LHCN-M2 (cell line): ENCODE data around the gene SPDYE16. TPM values are rescaled to one million over a fixed set of nuclear protein-coding genes. Genes with fewer than 3 reads are reported as not detected.
"Not testable (repeated sequence)": the region's sequence is repeated elsewhere in the genome, so short reads cannot be mapped to it uniquely, and the experiment has no call there.

Source experiments
- DNase-seq: peaks from one replicate; pipeline ENCODE4 v3.0.0-alpha.2; 2012; ENCODE audit warnings: low read depth
- polyA plus RNA-seq: library from polyadenylated mRNA; unstranded; fragments of >200 nt; gene quantifications from one replicate; pipeline ENCODE4 v1.2.1, GENCODE V29; 2012; ENCODE audit warnings: missing spikeins
- total RNA-seq: library from RNA; depleted of rRNA; stranded (reverse); fragments of >200 nt; gene quantifications from 2 replicates; pipeline ENCODE4 v1.2.3, GENCODE V29; 2014; rRNA removed

The SPDYE16 gene, protein sequence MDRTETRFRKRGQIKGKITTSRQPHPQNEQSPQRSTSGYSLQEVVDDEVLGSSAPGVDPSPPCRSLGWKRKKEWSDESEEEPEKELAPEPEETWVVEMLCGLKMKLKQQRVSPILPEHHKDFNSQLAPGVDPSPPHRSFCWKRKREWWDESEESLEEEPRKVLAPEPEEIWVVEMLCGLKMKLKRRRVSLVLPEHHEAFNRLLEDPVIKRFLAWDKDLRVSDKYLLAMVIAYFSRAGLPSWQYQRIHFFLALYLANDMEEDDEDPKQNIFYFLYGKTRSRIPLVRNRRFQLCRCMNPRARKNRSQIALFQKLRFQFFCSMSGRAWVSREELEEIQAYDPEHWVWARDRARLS
- not detected in 2 replicates for total RNA-seq
- 0.19 TPM for polyA plus RNA-seq

DNA sequence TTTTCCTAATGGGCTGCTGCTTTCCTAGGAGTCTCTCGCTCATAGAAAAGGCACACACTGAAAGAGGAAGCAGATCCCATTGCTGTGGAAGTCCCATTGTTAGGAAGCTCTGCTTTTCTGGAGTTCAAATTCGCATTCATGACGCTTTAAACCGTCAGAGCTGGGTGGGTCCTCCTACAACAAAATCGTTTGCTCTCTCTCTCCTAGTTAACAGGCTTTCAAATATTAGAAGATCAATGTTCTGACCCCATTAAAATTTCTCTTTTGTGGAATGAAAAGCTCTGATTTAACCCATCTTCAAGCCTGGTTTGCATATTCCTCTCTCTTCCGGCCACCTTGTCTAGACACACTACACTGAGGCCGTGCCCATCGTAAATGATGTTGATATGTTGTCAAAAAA, at the start of gene SPDYE16:
Gene SPDYE16, minus strand, starts transcription at position 101 of the 400 bp plus-strand sequence. CDS start 1,838 bp downstream, outside the sequence.
- DNase-seq = not testable (repeated sequence)

DNA sequence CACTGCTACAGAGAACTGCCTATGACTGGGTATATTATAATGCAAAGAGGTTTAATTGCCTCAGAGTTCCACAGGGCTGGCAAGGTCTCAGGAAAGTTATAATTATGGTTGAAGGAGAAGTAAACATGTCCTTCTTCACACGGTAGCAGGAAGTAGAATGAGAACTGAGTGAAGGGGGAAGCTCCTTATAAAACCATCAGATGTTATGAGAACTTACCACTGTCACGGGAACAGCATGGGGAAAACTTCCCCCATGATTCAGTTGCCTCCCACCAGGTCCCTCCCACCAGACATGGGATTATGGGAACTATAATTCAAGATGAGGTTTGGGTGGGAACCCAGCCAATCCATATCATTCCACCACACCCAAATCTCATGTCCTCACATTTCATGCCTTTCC, 49.6 kb upstream of the SPDYE16 start:
- DNase-seq = not testable (repeated sequence)

DNA sequence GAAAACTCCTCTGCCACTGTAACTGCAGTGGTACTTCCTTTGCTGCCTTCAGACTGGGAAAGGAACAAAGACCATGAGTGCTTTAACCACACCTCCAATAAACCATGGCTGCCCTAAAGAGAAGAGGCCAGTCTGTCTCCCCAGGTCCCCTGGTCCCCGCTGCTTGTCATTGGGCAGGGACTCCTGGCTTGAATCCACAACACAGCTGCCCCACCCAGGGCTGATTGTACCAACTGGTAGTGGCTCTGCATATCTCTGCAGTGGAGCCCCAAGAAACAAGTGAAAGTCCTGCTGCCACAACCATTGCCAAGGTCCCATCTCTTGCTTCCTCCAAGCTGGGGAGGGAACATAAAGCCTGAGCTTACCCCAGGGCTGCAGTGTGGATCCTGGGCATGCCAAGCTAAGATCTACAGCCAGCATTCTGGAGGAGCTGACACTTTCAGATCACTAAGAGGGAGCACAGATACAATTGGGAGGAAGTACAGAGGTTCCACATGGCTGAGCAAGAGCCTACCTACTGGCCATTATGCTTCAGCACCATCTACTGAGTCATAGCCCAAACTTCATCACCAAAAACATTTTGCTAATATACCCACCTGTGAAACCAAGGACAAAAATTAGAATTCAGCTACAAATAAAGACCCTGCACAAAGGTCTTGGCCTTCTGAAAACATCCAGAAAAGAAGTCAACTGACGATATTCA, 48.7 kb upstream of the SPDYE16 start:
- not testable (repeated sequence) for DNase-seq

DNA sequence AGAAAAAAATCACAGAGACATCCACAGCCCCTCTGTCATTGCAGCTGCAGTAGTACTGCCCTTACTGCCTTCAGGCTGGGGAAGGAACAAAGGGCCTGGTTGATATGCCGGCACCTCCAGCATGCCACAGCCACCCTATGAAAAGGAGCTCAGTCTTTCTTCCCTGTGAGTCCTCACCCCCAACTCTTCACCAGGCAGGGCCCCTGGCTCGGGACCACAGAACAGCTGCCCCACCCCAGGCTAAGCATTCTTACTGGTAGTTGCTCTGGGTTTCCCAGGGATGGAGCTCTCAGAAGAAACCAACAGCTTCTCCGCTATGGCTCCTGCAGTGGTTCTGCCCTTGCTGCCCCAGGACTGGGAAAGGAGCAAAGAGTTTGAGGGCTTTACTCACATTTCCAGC, 47.9 kb upstream of the SPDYE16 start:
- not testable (repeated sequence) for DNase-seq

DNA sequence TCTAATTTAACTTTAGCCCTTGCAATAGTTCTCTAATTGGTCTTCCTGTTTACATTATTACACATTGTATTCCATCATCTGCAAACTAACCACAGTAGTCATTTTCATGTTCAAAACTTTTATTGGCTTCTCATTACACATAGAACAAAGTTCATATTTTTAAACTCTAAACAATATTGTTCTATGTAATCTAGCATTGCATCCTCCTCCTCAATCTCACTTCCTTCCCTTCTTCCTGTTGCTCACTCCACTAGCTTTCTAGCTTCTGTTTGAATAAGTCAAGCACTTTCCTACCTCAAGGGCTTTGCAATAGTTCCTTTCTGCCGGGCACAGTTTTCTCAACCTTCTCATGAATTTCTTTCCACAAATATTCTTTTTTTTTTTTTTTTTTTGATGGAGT, 45.5 kb upstream of the SPDYE16 start:
- DNase-seq = not testable (repeated sequence)

DNA sequence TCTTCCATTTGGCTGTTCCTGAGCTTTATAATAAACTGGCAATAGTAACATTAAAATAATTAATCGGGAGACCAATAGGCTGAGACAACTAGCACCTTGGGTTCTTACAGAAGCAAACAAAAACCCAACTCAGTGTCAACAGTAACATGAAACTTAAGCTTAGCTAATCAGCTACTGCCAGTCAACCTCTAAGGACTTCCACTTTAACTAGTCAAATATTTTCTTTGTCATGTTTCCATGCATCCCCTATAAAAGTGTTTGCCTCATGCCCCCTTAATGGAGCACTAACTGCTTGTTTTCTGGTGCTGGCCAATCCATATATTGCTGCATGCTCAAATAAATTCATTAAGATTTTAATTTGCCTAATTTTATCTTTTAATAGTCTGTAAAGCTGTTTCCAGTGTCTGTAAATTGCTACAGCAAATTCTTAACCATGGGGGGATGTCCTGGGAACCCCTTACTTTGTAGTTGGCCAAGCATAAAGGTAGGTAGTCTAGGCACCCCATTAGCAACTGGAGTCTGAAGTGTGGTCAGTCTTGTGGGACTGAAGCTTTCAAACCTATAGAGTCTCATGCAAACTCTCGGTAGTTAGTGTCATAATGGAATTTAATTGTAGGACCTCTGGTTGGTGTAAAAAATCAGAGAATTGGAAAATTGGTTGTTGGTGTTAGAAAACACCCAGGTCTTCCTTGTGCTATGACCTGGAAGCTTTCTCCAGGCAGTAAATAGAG, 43.7 kb upstream of the SPDYE16 start:
- not testable (repeated sequence) for DNase-seq

DNA sequence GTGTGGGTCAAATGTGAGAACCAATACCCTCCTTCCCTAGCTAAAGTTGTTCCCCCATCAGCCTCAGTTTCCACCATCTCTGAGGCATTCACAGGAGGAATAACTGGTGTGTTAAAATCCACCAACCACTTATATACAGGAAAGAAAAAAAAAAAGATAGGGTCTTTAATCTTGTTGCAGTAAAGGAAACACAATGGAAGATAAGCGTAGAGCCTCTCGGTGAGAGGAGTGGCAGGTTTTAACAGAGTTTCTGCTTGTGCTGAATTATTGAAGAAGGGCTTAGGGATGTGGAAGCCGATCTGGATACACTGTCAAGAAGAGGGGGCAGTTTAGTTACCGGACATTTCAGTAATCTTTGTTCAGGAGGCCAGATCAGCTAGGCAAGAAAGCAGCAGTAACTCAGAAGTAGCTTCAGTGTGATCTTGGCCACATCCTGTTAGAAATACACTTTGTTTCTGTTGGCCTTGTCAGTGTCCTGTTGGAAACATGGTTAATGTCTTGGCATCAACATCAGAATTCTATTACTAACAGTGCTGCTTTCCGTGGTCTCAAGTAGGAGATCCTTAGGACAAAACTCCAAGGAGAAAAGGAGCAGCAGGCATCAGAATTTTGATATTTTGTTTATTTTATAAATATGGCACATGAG, 40.7 kb upstream of the SPDYE16 start:
- DNase-seq = peak; percentile 66

DNA sequence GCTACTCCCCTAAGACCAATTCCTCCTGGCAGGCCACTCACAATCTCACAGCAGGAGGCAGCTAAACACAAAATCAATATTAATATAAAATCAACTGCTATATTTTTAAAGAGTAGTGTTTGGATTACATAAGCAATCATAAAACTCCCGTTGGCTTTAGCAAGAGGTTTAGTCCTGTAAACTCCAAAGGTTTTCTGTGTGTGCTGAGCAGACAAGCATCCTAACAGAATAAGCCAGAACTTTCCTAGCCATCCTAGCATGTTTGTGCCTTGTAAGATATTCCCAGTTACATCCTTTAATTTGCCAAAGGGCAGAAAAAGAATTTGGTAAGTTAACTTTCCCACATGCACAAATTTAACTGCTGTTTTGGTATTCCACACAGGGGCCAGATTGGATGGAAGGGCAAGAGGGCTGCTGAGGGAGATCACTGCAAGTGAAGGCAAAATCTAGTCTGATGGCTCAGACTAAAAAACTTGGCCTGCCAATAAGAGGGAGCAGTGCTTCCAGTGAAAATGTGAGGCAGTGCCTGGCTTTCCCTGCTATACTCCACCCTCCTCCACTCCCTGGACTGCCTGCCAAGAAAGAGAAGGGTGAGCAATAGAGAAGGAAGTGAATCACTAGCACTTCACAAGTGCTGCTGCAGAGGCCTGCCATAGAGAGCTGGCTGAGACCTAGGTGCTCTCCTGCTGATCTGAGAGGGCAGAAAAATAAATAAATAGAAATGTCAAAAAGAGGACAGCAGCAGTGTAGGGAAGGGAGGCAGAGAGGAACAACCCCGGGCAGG, 39.9 kb upstream of the SPDYE16 start:
- DNase-seq = peak; percentile 85

DNA sequence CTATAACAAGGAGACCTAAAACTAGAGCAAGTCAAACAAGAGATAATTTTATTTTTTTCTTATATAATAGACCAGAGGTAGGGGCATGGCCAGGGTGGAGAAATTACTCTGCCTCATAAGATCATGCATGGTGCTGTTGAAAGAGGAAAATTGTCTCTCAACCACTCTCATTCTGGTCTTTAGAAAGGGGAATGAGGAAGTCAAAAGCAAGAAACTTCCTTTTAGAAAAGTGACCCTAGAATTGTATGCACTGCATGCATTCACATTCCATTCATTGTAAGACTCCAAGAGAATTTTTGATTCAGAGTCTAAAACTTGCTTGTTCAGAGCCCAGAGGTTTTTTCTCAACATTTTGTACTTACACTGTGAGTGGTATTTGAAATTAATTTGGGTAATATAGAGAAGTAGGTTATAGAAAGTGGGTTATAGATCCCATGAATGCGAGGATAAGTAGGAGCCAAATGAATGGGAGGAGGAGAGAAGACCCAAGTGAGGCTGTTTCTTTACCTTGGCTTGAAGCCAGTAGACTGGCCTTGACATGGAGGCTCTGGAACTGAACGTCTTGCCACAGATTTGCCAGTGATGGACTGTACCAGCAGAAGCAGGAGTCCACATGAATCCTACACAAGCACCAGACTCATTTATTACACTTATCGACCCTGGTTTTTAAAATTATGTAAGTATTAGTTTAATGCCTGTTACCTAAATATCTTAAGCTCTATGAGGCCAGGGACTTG, 33.0 kb upstream of the SPDYE16 start:
- DNase-seq = peak; percentile 19

DNA sequence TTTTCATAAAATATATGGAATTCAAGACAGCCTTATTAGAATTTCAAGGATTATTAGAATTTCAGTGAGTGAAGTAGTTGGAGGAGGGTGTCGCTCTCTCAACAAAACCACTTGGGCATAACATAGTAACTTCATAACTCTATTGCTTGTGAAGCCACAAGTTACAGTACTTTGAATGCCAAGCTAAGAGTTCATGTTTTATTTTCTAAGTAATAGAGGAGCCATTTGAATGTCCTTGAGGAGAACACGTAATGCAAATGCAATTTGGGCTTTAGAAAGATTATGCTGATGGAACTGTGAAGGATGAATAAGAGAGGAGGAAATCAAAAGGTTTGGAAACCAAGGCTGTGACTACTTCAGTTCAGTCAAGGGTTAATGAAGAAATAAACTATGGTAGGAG, 32.3 kb upstream of the SPDYE16 start:
- DNase-seq = not testable (repeated sequence)

DNA sequence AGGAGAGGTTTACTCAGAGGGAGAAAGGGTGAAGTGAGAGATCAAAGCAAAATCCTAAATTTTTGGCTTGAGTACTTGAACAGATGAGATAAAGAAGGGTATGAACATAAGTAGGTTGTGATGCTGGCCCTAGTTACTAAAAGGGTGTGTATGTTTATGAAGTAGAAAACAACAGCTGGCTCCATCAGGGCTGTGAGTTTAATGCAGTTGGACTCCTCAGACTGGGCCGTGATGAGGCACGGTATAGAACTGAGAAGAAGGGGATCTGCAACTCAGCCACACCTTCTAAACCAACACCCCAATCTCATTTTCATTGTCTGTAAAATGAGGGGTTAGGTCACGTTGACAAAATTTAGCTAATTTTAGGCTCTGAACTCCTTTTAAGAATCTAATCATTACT, 29.2 kb upstream of the SPDYE16 start:
- not testable (repeated sequence) for DNase-seq

DNA sequence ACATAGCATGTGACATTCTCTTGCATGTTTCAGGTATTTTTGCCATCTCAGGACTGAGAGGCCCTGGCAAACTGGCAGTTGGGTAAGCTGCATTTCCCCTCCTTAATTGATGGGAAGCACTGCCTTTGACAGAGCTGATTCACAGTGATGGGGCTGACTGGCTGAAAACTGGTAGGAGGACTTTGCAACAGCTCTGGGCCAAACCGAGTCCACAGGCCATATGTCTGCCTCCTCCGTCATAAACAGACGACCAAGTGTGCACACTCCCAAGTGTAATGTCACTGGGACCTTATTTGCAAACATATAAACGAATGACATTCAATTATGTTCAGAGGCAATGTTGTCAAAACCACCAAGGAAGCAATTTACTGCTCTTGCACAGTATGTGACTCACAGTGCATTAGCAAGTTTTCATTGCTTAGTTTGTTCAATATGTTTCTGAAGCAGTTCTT, 27.3 kb upstream of the SPDYE16 start:
- DNase-seq = peak; percentile 21

DNA sequence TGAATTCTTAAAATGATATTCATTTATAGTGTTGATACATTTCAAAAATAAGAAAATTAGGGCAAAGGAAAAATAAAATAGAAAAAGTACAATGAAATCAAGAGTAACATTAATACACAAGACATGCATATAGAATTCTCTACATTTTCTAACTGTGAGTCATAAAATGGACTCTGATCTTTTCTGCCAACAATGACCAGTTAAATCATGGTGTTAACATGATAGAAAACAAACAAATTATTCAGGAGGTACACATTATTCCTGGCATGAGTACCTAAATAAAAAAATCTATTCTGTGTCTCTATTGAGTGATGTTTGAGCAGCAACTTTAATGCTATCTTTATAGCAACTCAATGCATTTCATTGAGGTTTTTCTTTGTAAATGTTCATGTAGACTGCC, 25.6 kb upstream of the SPDYE16 start:
- peak; percentile 47 for DNase-seq

DNA sequence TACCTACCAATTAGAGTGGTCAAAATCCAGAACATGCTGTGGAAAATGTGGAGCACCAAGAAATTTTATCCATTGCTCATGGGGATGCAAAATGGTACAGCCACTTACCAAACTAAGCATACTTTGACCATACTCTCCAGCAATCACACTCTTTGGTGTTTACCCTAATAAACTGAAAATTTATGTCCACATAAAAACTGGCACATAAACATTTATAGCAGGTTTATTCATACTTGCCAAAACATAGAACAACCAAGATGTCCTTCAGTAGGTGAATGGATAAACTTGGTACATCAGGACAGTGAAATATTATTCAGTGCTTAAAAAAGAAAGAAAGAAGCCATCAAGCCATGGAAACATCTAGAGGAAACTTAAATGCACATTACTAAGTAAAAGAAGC, 24.7 kb upstream of the SPDYE16 start:
- not testable (repeated sequence) for DNase-seq

DNA sequence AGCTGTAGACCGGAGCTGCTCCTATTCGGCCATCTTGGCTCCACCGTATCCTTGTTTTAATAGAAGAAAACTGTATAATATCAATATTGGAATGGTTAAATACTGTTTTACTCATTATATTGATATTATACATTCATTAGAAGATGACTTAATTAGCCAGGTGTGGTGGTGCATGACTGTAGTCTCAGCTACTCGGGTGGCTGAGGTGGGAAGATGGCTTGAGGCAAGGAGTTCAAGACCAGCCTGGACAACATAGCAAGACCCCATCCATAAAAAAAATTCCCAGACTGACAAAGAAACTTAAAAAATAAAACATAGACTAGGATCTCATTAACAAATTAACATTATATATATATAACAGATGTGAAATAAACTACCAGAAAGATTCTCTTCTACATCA, 24.2 kb upstream of the SPDYE16 start:
- not testable (repeated sequence) for DNase-seq

DNA sequence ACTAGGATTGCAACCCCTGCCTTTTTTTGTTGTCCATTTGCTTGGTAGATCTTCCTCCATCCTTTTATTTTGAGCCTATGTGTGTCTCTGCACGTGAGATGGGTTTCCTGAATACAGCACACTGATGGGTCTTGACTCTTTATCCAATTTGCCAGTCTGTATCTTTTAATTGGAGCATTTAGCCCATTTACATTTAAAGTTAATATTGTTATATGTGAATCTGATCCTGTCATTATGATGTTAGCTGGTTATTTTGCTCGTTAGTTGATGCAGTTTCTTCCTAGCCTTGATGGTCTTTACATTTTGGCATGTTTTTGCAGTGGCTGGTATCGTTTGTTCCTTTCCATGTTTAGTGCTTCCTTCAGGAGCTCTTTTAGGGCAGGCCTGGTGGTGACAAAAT, 21.9 kb upstream of the SPDYE16 start:
- not testable (repeated sequence) for DNase-seq

DNA sequence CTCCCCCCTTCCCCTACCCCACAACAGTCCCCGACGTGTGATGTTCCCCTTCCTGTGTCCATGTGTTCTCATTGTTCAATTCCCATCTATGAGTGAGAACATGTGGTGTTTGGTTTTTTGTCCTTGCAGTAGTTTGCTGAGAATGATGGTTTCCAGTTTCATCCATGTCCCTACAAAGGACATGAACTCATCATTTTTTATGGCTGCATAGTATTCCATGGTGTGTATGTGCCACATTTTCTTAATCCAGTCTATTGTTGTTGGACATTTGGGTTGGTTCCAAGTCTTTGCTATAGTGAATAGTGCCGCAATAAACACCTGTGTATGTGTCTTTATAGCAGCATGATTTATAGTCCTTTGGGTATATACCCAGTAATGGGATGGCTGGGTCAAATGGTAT, 18.2 kb upstream of the SPDYE16 start:
- not testable (repeated sequence) for DNase-seq

DNA sequence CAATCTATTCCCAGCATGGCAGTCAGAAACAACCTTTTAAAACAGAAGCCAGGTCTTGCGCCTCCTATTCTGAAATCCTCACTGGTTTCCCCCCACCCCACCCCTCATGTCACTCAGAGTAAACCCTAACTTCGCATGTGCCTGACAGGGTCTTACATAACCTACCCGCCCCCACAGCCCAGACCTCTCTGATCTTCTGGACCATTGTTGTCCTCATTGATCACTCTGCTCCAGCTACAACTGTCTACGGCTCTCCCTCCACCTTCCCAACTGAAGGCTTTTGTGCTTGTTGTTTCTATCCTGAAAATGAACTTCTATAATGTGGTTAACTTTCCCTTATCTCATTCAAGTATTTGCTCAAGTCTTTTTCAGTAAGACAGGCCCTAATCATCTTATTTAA, 17.1 kb upstream of the SPDYE16 start:
- DNase-seq = not testable (repeated sequence)

DNA sequence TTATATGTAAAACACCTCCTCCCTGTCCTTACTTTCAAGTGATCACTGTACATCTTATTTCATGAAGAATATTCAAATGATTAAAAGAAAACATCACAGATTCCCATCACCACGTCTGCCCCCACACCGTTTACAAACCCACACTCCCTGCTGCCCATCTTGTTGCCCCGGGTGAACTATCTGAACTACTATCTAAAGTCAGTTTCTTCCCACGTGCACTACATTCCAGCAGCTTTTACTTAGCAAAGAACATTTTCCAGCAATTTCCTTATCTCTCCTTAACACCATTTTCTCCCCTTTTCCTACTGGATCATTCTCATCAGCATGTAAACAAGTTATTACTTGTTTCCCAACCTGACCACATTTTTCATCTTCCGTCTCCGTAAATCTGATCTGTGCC, 16.6 kb upstream of the SPDYE16 start:
- not testable (repeated sequence) for DNase-seq

DNA sequence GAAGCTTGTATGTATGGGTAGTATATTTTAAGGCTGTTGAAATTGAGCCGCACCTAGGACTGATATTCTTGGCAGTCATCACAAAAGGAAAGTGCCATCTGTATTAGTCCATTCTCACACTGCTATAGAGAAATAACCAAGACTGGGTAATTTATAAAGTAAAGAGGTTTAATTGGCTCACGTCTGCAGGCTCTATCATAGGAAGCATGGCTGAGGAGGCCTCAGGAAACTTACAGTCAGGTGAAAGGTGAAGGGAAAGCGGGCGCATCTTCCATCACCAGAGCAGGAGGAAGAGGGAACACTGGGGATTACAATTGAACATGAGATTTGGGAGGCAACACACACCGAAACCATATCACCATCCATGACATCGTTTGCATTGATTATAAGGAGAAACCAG, 8.9 kb upstream of the SPDYE16 start:
- not testable (repeated sequence) for DNase-seq
